Lung (tissue), 12 donors: ENCODE measurements around the gene CDH6. TPM values are rescaled to one million over a fixed set of nuclear protein-coding genes. Genes with fewer than 3 reads are reported as not detected.

Experiments used
- ATAC-seq: fragments of 200-7000 bp; cut with Tn5 transposase; one replicate; pipeline ENCODE4 v1.9.1; 2020; ENCODE audit warnings: moderate number of reproducible peaks; ENCODE audit not compliant: insufficient read depth, low FRiP score
- DNase-seq, 3 donors: peaks; one replicate each; pipeline ENCODE4 v3.0.0-alpha.2; 2013 to 2017
- H3K27ac ChIP-seq, 2 donors: one replicate each; pipeline ENCODE4 v1.5.1; 2013; ENCODE audit warnings: mild to moderate bottlenecking in 2 of 2, moderate library complexity in 2 of 2, control low read depth in 1 of 2, inconsistent platforms in 1 of 2, low read depth in 1 of 2, low read length in 1 of 2
- H3K27me3 ChIP-seq, 3 donors: one replicate each; pipeline ENCODE4 v1.5.1; 2013; ENCODE audit warnings: low read length in 2 of 3; ENCODE audit not compliant: control insufficient read depth in 3 of 3, insufficient read depth in 3 of 3
- H3K36me3 ChIP-seq, 4 donors: one replicate each; pipeline ENCODE4 v1.5.1; 2013; ENCODE audit warnings: low read length in 4 of 4, mild to moderate bottlenecking in 1 of 4, moderate library complexity in 1 of 4; ENCODE audit not compliant: control insufficient read depth in 4 of 4, insufficient read depth in 4 of 4
- H3K4me1 ChIP-seq, 5 donors: one replicate each; pipeline ENCODE4 v1.5.1; 2013; ENCODE audit warnings: low read length in 5 of 5, mild to moderate bottlenecking in 2 of 5, moderate library complexity in 1 of 5; ENCODE audit not compliant: control insufficient read depth in 5 of 5, insufficient read depth in 5 of 5
- H3K4me3 ChIP-seq: one replicate; pipeline ENCODE4 v1.5.1; 2013; ENCODE audit warnings: mild to moderate bottlenecking, control low read depth, moderate library complexity
- H3K9ac ChIP-seq, 2 donors: one replicate each; pipeline ENCODE4 v1.5.1; 2013; ENCODE audit warnings: low read length in 2 of 2, control low read depth in 1 of 2; ENCODE audit not compliant: insufficient read depth in 1 of 2
- H3K9me3 ChIP-seq, 4 donors: one replicate each; pipeline ENCODE4 v1.5.1; 2013; ENCODE audit warnings: low read length in 3 of 4, mild to moderate bottlenecking in 1 of 4, moderate library complexity in 1 of 4; ENCODE audit not compliant: control insufficient read depth in 4 of 4, insufficient read depth in 3 of 4
- WGBS, 2 donors: extraction: QIAGEN DNeasy Blood & Tissue Kit; methylation state at CpG; one replicate each; pipeline ENCODE4 v1.1.7; 2013; 5-methylcytosine and 5-hydroxymethylcytosine counted together
- polyA plus RNA-seq, 2 donors: library from polyadenylated mRNA; stranded (reverse); fragments of 200-250 nt; gene quantifications; one replicate each; pipeline ENCODE4 v1.2.1, GENCODE V29; 2013
- total RNA-seq, 2 donors: library from RNA; depleted of rRNA in 1 of 2; stranded (reverse); fragments of >200 nt in 1 of 2; gene quantifications; one replicate each; pipeline ENCODE4 v1.2.1, GENCODE V29; 2014 to 2021
- TF ChIP-seq, protein P1 (sequence below): IDR thresholded peaks from 2 replicates; pipeline ENCODE4 v1.5.1; 2012; ENCODE audit warnings: mild to moderate bottlenecking; ENCODE audit errors: control extremely low read depth, extremely low read depth
- donor health status: control.
- donor health status: control.
- donor health status: Bipolar disorder and iron deficiency.
- donor health status: healthy.
- donor health status: DM: yes; HTN: yes; CAD: no.

CDH6 gene
- total and polyA plus RNA-seq, 4 donors: 2.0 to 20.8 (median 2.6) TPM

DNA sequence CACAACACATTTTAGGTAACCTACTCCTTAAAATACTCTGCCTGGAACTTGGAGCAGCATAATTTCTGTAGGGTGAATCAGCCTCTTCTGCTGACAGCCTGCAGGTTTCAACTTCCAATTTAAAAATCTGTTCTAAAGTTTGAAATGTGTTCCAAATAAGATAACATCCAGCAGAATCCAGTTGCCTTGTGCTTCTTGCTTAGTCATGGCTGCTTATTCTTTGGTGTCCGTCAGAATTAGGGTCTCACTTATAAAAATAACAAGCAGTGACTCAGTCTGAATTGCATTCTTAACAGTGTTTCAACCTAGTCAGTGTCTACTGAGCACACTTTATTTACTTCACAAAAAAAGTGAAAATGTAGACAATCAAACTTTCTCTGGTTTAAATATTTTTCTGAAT, 3.7 kb downstream of the CDH6 start:
- Histone ChIP-seq H3K9ac (no peak overlapping the region), H3K4me1 (peaks cover 0 to 15% (median 0%) of the 10 kb centered on the region in 5 donors), H3K4me3 (no peak overlapping the region), H3K27me3 (peaks cover 0 to 49% (median 29%) of the 10 kb centered on the region in 3 donors), H3K9me3 (peaks cover 0 to 1% (median 0%) of the 10 kb centered on the region in 4 donors), H3K36me3 (no peaks in the 10 kb centered on the region), H3K27ac (no peak overlapping the region)
- ATAC-seq: no peak
- no peak for DNase-seq
- 31 to 39% methylated on average over 1 of the region's 1 CpG for WGBS, 2 donors
- TF ChIP-seq, protein P1, sequence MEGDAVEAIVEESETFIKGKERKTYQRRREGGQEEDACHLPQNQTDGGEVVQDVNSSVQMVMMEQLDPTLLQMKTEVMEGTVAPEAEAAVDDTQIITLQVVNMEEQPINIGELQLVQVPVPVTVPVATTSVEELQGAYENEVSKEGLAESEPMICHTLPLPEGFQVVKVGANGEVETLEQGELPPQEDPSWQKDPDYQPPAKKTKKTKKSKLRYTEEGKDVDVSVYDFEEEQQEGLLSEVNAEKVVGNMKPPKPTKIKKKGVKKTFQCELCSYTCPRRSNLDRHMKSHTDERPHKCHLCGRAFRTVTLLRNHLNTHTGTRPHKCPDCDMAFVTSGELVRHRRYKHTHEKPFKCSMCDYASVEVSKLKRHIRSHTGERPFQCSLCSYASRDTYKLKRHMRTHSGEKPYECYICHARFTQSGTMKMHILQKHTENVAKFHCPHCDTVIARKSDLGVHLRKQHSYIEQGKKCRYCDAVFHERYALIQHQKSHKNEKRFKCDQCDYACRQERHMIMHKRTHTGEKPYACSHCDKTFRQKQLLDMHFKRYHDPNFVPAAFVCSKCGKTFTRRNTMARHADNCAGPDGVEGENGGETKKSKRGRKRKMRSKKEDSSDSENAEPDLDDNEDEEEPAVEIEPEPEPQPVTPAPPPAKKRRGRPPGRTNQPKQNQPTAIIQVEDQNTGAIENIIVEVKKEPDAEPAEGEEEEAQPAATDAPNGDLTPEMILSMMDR: no peak

DNA sequence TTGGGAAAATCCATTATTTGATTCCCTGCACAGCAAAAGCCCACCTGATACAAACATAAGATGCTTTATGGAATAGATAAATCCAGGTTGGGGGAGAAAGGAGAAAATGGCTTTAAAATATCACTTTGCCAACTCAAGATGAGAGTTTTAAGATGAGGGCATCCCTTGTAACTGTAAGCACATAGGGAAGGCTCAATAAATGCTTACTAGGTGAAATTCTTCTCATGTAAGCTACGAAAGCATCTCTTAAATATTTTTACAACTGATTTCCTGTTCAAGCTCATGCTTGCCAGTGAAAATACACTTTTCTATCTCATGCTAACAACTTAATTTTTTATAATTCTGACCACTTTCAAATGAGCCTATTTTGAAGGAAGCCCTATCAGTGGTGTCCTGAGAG, 11.5 kb downstream of the CDH6 start:
- H3K4me3 ChIP-seq: no peak overlapping the region
- no peak overlapping the region for H3K9ac ChIP-seq
- H3K27ac ChIP-seq: no peak overlapping the region
- DNase-seq: no peak
- no peak for ATAC-seq
- H3K9me3 ChIP-seq: peaks cover 0 to 1% (median 0%) of the 10 kb centered on the region in 4 donors
- H3K27me3 ChIP-seq: no peaks in the 10 kb centered on the region
- 51 to 70% methylated on average over 1 of the region's 1 CpG for WGBS, 2 donors
- TF ChIP-seq, protein P1: no peak
- no peaks in the 10 kb centered on the region for H3K4me1 ChIP-seq
- no peaks in the 10 kb centered on the region for H3K36me3 ChIP-seq

DNA sequence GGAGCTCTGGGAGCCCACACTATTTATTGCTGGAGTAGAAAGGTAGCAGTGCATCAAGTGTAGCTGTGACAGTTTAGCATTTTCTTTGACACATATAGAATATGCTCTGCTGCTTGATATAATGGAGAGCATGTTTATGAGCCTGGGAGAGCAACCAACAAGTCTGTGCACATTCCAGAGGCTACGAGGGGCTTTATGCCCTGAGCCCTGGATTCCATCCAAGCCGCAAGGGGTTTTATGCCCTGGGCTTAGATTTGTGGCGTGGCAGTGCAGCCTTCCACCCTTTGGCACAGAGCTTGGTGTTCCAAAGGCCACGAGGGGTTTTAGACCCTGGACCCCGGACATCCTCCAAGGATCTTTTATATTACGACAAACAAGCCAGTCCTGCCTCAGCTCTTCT, 14.6 kb downstream of the CDH6 start:
- no peak overlapping the region for H3K27ac ChIP-seq
- H3K4me1 ChIP-seq: no peaks in the 10 kb centered on the region
- no peaks in the 10 kb centered on the region for H3K27me3 ChIP-seq
- no peak overlapping the region for H3K9ac ChIP-seq
- no peaks in the 10 kb centered on the region for H3K9me3 ChIP-seq
- H3K36me3 ChIP-seq: no peaks in the 10 kb centered on the region
- TF ChIP-seq, protein P1: no peak
- DNase-seq (no peak), ATAC-seq (no peak)
- H3K4me3 ChIP-seq: no peak overlapping the region
- WGBS, 2 donors: 88 to 92% methylated on average over 6 of the region's 6 CpGs

DNA sequence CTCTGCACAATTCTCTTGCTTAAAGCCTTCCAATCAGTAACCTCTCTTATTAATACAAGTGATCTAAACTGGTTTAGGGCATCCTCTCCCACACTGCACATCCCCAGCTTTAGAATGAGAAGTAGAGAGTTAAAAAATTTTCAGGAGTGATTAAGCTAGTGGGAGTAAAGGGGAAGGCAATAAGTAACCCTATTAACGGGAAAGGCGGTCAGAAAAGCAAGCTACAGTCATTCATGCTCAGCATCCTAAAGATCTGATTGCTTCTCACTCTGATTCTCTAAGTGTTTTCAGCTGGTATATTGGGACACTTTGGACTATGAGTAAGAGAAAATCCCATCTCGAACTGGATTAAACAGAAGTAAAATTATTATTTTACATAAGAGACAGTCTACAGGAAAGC, 15.8 kb downstream of the CDH6 start:
- TF ChIP-seq, protein P1: no peak
- no peaks in the 10 kb centered on the region for H3K9me3 ChIP-seq
- no peaks in the 10 kb centered on the region for H3K27me3 ChIP-seq
- no peak for ATAC-seq
- WGBS, 2 donors: 76 to 83% methylated on average over 3 of the region's 3 CpGs
- H3K4me1 ChIP-seq: peaks cover 0 to 6% (median 5%) of the 10 kb centered on the region in 5 donors
- DNase-seq: no peak
- H3K9ac ChIP-seq: no peak overlapping the region
- no peak overlapping the region for H3K4me3 ChIP-seq
- H3K27ac ChIP-seq: no peak overlapping the region
- no peaks in the 10 kb centered on the region for H3K36me3 ChIP-seq
